Head of caudate nucleus (tissue), 42 donors: Measurements from ENCODE around the gene BCAS4.

Experiments used
- DNase-seq, 42 donors: peaks; one replicate each; pipeline versions ENCODE4 v3.0.0 to v3.0.0-alpha.2; 2020 to 2021; ENCODE audit warnings: mixed read lengths in 7 of 42
- intact Hi-C: fragments of 100-400 bp; cut with DNase I; formaldehyde crosslinking; loops from one replicate; pipeline ENCODE4 v1.15.0; 2022

Gene BCAS4

DNA sequence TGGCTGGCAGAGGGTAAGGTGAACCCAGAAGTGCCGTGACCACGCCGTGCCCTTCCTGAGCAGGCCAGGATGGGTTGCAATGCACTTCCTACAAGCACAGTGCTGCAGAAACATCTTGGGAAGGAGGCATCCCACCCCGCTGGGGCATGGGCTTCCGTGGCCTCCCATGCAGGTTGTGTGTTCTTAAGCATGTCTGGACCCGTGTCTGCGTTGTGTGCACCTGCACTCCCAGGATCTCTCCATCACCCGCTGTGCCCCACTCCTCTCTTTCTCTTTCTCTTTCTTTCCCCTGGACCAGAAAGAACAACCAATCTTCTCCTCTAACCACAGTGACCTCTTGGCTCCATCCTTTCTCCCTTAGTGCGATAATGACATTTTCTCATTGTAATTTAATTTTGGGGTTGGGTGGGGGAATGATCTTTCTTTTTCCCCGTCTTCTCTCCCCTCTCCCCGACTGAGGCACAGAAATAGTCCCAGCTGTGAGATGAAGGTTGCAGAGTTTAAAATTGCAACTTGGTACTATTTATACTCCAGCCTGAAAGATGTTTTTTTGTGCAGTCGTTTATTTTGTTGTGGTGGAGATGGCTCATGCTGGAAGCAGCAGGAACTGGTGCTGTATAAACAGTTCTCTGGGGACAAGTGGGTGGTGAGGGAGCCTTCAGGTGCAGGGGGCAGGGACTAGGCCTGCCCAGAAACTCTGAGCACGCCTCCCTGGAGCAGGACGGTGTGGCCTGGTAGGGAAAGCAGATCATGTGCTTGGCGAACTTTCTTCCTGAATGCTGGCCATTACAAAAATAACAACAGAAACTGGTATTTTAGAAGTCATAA lies 20.5 kb downstream of the BCAS4 start:
- peak in 1 of 42 donors; percentile 13 for DNase-seq
- intact Hi-C loops: no loop called here

DNA sequence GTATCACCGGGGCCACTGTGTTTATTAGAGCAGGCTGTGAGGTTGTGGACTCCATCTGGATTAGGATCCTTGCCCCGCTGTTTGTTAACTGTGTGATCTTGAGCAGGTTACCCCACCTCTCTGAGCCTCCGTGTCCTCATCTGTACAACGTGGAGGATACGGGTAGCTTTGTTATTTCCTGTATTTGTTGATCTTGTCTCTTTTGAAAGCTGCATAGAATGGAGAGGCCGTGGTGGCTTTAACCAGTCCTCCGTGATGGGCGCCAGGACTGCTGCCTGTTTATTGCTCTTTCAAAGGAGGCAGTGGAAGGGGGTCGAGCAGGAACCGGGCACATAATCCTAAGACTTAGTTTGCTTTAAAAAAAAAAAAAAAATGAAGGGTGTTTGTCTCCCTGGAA lies 22.9 kb downstream of the BCAS4 start:
- intact Hi-C loops: no loop called here
- no peak for DNase-seq

DNA sequence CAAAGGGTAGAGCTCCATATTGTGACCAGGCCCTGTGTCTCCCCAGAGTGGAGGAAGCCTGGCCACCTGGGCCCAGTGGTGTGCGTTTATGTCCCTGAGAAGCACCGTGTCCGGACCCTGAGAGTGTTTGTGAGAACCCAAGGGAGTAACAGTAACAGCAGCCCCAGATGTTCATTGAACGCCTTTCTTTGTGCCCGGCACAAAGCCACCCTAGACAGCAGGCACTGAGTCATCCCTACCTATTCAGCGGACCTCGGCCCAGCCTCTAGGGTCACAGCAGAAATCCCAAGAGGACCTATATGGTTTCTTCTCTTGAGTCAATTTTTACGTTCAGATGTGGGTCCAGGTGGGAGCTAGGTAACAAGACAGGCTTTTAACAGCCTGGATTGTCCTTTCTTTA lies 24.5 kb downstream of the BCAS4 start:
- no peak for DNase-seq
- intact Hi-C loops: no loop called here

DNA sequence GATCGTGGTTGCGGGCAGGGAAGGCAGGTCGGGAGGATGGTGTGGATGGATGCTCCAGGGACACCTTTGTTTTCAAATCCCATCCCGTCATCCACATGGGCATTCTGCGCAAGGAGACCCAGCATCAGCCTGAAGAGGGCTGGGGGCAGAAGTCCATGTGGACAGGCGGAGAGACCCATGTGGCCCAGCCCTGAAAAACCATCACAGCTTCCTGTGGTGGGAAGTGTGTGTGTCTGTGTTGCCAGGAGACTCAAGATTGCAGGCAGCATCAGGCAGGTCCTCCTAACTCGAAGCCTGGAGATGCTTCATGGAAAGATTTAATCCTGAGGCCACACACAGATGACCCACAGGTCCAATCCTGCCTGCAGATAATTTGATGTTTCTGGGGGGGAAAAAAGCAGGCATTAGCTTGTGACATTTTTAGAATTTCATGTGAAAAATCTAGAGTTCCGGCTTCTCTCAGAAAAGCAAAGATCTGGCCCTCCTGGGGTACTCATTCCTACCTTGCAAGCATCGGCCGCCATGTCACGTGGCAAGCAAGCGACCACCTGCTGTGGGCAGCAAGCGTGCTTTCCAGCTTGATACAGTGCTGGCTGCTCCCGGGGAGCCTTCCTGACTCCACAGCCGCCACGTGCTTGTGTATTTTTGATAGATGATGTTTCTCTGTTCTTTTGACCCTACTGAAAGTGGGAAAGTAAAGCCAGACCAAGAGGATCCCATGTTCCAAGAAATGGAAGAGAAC lies 25.8 kb downstream of the BCAS4 start:
- DNase-seq: no peak
- intact Hi-C loops: no loop called here

DNA sequence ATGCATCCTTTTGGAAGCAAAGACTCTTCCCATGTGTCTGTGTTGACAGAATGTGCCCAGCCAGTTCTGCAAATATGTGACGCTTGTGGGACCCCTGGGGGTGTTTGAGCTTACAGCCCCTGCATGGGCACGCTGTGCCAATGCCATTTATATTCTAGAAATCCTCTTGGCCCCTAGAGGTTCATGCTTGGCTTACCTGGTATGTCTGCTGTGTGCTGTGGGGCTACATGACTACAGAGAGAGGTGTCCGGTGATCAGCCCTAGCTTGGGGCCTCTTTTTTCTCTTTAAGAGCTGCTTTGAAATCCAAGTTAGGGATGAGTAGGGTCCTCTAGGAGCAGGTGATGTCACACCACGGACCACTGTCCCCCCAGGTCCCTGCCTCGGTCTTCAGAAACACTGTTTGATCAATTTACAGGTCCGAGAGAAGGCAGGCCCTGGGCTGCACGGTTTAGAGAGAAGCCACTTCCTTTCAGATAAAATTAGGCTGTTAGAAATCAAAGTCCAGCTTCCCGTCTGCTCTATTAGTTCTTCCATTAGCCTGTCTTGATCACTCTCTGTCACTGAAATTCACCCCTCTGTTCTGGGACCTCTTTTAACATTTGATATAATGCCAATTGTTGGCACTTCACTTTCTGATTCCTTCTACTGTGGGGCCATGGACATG lies 26.5 kb downstream of the BCAS4 start:
- intact Hi-C loops: no loop called here

DNA sequence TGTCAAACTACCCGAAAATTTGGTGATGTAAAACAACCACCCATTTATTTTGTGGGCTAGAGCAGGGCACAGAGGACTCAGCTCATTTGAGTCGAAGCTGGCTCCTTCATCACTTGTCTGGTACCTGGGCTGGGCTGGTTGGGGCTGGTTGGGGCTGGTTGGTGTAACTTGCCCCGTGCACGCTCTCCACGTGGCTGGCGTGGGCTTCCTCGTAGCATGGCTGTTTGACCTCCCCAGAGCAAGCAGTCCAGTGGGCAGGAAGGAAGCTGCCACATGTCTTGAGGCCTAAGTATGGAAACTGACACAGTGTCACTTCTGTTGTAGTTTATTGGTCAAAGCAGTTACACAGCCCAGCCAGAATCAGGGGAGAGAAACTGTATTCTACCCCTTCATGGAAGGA lies 27.1 kb downstream of the BCAS4 start:
- no peak for DNase-seq
- intact Hi-C loops: no loop called here

More for the DNA sequence above, 26.5 kb downstream of the BCAS4 start:
- DNase-seq: no peak

DNA sequence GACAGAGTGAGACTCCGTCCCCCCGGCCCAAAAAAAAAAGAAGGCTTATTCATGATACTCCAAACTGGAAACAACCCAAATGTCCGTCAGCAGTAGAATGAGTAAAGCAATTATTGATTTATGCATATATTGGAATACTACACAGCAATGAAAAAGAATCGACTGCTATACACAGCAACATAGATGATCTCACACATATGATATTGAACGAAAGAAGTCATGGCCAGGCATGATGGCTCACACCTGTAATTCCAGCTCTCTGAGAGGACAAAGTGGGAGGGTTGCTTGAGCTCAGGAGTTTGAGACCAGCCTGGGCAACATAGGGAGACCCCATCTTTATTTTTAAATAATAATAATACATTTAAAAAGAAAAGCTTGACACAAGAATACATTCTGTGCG lies 28.5 kb downstream of the BCAS4 start:
- no peak for DNase-seq

DNA sequence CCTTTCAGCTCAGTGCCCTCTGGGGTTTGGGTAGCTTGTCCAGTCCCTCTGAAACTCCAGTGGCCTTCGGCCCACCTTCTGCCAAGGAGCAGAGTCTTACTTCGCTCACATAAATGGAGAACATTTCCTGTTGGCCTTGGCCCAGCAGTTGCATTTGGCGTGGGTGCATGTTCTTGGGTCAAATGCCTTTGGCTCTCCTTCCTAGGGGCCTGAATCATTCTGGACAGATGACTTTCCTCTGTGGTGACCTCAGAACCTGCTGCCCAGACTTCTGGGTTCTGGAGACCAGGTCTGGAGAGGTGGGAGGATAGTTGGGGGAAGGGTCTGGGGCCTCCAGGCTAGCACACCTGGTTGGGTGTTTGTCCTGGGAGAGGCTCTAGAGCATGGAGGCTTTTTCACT lies 29.3 kb downstream of the BCAS4 start:
- no peak for DNase-seq
- intact Hi-C loops: no loop called here

More for the DNA sequence above, 28.5 kb downstream of the BCAS4 start:
- intact Hi-C loops: no loop called here

DNA sequence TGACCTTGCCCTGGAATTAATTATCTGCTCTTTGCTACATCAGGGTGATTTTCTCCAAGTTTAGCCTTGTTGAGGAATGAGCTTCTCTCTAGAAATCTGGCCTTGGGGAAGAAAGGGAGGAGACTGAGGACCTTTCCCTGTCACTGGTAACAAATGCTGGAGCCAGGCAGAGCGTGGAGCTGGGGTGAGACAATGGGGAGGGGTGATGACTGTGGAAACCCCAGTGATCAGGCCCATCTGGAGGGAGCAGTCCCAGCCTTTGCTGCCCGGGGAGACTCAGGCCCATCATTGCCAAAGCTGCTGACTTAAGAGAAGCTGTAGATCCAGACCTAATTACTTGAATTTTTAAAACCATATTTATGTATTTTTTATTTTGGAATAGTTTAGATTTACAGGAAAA lies 31.3 kb downstream of the BCAS4 start:
- no peak for DNase-seq
- intact Hi-C loops: no loop called here

DNA sequence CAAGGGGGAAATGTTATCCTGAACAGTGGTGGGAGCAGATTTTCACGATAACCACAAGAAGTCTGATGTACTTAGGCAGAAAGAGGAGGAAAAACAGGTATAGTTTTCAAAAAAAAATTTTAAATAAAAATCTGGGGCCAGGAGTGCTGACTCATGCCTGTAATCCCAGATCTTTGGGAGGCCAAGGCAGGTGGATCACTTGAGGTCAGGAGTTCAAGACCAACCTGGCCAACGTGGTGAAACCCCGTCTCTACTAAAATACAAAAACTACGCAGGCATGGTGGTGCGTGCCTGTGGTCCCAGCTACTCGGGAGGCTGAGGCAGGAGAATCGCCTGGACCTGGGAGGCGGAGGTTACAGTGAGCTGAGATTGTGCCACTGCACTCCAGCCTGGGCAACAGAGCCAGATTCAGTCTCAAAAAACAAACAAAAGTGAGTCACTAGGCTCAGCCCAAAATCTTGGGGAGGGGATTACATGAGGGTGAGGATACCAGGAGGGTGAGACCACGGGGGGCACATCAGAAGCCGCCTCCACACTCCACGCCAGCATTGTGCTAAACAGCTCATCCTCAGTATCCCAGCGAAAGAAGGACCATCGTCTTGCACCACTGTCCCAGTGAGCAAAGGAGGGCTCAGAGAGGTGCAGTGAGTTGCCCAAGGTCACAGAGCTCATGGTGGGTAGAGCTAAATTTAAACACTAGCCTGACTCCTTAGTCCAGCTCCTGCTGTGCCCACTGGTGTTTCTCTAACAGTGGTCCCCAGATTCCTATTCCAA lies 33.7 kb downstream of the BCAS4 start:
- intact Hi-C loops: no loop called here
- no peak for DNase-seq

DNA sequence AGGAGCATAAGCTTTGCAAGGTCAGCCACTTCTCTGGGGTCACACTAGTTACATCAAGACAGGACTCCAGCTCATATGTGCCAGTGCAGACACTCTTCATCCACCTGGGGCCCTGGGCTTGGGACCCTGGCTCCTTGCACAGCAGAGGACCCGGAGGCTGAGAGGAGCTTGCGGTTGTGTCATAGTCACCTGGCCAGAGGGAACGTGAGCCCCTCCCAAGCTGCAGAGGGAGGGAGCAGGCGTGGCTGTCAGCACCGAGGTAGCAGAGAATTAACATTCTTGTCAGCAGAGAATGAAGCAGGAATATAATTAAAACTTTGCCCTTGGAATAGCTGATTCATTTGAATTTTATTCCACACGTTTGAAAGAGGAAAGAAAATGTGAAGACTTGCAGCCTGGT lies 36.8 kb downstream of the BCAS4 start:
- DNase-seq: peak in 39 of 42 donors; percentile 12 to 85 (median 58)
- intact Hi-C loops: no loop called here

DNA sequence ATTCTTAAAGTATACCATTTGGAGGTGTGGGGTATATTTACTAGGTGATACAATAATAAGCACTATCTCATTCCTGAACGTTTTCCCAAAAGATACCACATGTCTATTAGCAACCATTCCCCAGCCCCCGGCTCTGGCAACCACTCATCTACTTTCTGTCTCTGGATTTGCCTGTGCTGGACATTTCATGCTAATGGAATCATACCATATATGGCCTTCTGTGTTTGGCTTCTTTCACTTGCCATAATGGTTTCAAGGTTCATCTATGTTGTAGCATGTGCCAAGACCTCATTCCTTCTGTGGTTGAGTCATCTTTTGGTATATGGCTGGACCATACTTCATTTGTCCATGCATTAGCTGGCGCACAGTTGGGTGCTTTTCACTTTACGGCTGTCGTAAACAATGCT lies 39.7 kb downstream of the BCAS4 start:
- no peak for DNase-seq
- intact Hi-C loops: no loop called here

DNA sequence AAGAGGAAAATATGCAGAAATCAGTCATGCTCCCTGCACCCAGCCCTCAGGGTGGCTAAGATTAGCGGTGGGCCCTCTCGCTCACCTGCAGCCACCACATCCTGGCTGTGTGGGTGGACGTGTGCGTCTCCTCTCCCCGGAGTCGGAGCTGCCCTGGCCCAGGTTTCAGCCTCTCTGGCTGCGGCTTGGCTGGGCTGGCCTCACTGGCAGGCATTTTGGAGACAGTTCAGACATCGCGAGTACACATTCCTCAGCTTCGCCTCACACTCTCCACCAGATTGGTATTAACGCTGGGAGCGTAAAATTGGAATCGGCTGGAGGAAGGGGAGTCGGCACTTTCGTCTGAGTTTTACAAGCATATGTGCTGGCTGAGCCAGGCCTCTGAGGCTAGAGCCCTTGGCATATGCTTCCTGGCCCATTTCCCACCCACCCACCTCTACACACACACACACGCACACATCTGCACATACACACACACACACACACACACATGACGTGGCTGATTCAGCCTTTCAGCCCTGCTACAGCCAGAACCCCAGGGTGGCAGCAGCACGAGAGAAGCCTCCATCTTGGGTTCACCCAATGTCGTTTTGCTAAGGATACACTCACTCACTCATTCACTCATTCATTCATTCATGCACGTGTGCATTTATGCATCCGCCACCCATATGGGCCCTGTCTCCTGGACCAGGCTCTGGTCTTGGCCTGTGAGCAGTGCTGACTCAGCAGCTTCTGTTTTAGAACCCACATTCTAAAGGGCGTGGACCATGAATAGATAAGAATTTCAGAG lies 42.9 kb downstream of the BCAS4 start:
- DNase-seq: peak in 3 of 42 donors; percentile 11 to 17 (median 16)
- intact Hi-C loops: no loop called here

DNA sequence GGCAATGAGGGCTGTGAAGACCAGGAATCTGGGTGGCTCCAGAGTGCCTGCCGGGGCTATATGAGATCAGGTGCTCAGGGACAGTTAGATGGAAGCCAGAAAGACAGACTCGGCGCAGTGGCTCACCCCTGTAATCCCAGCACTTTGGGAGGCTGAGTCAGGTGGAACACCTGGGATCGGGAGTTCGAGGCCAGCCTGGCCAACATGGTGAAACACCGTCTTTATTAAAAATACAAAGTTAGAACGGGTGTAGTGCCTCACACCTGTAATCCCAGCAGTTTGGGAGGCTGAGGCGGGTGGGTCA lies 43.4 kb downstream of the BCAS4 start:
- intact Hi-C loops: no loop called here

DNA sequence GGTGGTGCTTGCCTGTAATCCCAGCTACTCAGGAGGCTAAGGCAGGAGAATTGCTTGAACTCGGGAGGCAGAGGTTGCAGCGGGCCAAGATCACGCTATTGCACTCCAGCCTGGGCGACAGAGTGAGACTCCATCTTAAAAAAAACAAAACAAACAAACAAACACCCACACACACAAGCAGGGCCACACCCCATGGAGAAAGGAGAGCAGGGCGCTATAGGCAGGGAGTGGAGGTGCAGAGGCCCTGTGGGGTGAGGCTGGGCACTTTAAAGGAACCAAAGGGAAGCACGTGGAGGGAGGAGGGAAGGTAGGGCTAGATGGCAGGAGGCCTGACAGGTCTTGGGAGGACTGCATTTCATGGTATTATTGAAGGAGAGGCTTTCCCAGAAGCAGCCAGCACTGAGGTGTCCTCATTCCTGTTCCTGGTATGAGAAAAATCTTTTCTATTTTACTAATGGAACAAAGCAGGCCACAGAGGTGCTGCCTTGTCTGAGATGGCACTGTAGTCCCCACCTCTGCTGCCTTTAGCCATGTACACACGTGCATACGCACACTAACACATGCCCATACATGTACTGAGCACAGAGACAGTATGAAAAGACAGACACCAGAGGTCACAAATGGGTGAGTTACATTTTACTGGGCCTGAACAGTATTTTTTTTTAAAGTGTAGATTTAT lies 44.0 kb downstream of the BCAS4 start:
- intact Hi-C loops: no loop called here
- DNase-seq: no peak

More for the DNA sequence above, 43.4 kb downstream of the BCAS4 start:
- no peak for DNase-seq

DNA sequence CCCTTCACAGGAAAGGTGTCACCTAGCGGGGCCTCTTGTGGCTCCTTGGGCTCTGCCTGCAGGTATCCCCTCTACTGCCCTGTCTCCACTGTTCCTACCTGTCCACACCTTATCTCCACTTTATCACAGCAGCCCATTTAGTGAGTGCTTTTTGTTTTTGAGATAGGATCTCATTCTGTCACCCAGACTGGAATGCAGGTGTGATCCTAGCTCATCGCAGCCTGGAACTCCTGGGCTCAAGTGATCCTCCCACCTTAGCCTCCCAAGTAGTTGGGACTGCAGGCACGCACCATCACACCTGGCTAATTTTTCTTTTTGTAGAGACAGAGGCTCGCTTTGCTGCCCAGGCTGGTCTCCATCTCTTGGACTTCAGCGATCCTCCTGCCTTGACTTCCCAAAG lies 48.0 kb downstream of the BCAS4 start:
- no peak for DNase-seq
- intact Hi-C loops: no loop called here

DNA sequence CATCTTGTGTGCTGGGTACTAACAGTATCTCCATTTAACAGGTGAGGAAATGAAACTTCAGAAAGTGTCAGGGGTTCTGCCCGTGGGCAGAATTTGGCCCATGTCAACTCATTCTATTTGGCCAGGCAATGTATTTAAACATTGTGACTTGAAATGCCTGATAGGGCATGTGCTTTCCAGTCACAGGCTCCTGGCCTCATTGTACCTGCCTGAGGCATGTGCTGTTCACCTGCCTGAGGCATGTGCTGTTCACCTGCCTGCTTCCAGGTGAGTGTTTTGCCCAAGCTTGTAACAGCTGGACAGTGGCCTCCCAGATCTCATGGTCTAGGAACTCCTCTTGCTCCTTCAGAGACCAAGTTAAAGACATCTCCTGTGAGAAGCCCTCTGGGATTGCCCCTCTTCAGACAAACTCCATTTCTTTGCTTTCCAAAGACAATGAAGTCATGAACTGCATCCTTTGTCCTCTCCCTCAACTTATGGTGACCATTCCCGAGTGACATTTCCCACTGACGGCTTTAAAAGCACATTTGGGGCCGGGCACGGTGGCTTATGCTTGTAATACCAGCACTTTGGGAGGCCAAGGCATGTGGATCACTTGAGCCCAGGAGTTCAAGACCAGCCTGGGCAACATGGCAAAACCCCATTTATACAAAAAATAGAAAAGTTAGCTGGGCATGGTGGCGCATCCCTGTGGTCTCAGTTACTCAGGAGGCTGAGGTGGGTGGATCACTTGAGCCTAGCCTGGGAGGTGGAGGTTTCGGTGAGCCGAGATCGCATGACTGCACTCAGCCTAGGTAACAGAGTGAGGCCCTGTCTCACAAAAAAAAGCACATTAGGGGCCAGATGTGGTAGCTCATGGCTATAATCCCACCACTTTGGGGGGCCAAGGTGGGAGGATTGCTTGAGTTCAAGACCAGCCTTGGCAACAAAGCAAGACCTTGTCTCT lies 48.7 kb downstream of the BCAS4 start:
- intact Hi-C loops: no loop called here
- no peak for DNase-seq
